Activated CD8-positive, alpha-beta memory T cell treated with anti-CD3 and anti-CD28 coated beads, Interleukin-2, amount 50 U/mL, for 1 hour (primary cell): Measurements from ENCODE around the gene TNFAIP3.
A peak's percentile ranks its signal among the peaks of the same experiment; 100 is the strongest.
"Not testable (repeated sequence)": the region's sequence is repeated elsewhere in the genome, so short reads cannot be mapped to it uniquely, and the experiment has no call there.

Experiments
- DNase-seq: peaks from one replicate; pipeline ENCODE4 v3.0.0-alpha.2; 2020; ENCODE audit errors: extremely low read depth

Gene TNFAIP3

GRCh38 chr6:137866914-137867684 lies at the start of gene TNFAIP3:
Gene TNFAIP3, plus strand, starts transcription at chr6:137867259. Its CDS starts 3,969 bp downstream, at chr6:137871228.
- DNase-seq: peak; percentile 93

DNA sequence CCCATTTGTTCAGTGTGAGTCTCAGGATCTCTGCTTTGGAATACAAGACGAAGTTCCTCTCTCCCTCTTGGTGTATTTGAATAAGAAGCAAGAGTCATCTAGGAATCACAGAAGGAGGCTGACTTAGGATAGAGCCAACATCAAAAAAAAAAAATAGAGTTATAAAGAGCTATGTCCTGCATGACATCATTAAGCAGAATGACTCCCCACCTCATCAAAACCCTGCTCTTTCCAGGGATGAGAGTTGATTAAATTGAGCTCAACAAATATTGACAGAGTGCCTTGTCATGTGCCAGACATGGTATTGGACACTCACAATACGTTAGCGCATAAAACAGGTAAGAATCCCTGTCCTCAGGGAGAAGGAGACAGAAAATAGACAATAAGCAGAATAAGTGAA lies 48.6 kb upstream of the TNFAIP3 start:
- DNase-seq: no peak

DNA sequence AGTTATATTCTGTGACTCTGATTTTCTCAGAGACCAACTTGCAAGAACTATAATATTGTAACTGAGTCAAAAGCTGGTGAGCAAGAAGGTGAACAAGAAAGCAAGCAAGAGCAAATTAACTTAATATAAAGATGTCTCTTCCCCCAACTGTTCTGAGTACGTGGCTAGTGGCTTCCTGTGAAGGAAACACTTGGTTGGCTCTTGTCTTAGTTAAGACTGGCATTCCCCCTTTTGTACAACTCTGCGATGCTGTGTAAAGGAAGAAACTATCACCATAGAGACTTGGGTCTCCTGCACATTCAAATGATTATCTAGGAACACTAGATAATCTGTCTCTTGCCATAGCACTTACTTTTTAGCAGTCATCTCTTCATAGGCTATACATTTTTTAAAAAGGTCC lies 47.3 kb upstream of the TNFAIP3 start:
- peak; percentile 39 for DNase-seq

DNA sequence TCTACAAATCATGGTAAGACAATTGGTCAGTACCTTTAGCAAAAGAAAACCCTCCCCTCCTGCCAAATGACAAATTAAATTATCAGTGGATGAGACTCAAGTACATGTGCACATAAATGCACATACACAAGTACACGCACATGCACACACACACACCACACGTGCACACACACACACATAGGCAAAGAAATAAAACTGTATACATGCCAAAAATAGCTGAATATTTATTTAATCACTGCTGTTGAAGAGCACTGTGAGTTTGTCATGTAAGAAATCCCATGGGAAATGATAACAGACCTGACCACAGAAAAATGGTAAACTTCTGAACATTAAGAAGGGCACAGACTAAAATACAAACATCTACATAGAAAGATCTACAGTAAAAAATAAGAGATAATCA lies 46.6 kb upstream of the TNFAIP3 start:
- no peak for DNase-seq

- DNase-seq: no peak
Observed at GRCh38 chr6:137820952-137821351, 46.1 kb upstream of the TNFAIP3 start.

- no peak for DNase-seq
Observed at GRCh38 chr6:137821491-137821890, 45.6 kb upstream of the TNFAIP3 start.

DNA sequence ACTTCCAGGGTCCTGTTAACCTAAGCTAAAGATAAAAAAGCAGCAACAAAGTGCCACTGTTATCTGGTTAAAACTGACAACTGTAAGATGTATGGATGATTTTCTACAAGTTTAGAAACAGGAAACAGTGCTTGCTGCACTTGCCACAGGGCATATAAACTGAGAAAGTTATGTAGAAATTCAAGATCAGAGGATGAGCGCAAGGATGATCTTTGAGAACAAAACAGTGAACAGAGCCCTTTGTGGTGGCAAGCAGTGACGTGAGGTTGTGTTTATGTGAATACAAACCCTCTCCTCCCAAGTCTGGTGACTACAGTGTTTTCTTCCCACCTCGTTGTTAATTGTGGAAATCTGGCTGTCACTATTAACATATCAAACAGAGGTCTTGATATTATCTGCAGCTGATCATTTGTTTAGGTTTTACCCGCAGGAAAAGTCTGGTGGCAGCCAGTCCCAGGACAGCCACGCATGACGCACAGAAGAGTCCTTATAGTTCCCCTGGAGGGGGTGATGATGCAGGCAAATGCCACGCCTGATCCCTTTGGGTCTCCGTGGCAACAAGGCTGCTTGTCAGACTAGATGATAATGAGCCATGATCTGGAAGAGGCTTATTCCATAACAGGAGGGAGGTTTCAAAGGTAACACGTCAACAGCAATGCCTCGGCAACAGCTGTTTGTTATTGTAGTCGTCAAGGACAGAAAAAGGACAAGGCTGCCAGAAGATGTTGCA lies 43.1 kb upstream of the TNFAIP3 start:
- DNase-seq: peak; percentile 96

DNA sequence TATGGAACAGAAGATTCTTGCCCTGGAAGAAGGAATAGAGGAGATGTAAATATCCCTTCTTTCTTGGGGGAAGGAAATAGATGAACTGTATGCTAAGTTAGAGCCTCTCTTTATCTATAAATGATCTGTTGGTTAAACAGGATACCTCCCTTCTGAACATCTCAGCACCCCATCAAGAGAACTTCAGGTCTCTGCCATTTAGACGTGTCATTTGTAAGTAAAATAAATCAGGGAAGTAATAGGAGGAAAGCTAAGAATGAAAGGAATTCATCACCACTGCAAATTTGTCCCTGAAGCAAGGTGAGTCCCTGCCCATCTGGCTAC lies 42.5 kb upstream of the TNFAIP3 start:
- DNase-seq: no peak

DNA sequence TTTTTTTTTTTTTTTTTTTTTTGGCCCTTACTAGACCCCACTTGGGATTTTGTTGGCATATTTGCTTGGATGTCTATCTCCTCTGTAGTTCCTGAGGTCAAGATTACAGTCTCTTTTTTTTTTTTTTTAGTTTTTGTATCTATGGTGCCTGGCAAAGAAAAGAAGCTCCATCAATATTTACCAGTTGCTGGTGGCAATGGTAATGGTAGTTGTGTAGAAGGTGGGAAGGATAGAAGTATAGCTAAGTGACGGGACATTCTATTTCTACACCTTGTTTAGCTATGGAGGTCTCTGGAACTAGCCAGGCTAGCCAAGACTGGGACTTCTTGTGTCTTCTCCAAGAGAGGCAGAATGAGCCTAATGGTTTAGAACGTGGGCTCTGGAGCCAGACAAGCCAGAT lies 42.2 kb upstream of the TNFAIP3 start:
- no peak for DNase-seq

- no peak for DNase-seq
Observed at GRCh38 chr6:137827411-137827940, 39.6 kb upstream of the TNFAIP3 start.

DNA sequence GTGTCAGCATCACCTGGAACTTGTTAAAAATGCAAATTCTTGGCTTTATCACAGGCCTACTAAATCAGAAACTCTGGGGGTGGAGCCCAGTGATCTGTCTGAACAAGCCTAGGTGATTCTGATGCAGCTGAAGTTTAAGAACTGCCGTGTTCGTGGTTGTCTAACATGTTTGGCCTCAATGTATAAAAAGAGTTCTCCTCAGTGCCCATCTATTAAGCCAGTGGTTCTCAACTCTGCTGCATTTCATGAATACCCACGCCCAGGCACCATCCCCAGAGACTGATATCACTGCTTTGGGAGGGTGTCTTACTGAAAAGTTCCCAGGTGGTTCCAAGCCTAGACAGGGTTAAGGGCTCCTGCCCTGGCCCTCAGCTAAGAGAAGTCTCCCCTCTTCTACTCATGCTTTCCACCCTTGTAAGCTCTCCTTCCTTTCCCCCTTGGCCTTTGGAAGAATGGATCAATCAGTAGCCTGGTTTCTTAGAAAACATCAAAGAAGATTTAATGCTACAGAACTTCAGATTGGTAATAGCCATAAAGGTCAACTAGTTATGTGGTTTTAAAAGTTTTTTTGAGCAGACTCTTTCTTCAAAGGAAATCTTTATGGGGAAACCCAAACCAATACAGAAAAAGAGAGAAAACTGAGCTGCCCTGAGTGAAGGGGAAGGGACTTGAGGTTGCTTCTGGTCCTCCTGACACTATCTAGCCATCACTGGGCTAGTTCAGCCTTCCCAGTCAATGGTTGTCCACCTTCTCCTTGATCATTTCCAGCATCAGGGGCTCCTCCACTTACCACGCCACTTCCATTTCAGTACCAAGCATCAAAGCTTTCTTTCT lies 38.9 kb upstream of the TNFAIP3 start:
- no peak for DNase-seq

- DNase-seq: no peak
Observed at GRCh38 chr6:137829641-137830083, 37.4 kb upstream of the TNFAIP3 start.

DNA sequence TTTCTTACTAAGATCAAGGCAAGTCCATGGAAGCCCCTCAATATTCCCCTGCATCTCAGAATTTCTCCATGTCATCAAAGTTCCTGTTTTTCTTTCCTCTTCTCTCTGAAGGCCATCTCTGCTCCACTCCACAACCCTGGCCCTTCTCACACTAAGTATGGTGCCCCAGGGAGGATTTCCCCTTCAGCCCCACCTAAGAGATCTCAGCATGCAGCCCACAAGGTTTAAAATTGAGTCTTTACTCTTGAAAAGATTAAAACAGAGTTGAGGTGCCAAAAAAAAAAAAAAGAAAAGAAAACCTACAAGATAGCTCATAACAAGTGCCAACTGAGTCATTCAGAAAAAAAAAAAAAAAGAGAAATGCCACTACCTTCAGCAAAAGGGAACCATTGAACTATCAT lies 36.5 kb upstream of the TNFAIP3 start:
- no peak for DNase-seq

DNA sequence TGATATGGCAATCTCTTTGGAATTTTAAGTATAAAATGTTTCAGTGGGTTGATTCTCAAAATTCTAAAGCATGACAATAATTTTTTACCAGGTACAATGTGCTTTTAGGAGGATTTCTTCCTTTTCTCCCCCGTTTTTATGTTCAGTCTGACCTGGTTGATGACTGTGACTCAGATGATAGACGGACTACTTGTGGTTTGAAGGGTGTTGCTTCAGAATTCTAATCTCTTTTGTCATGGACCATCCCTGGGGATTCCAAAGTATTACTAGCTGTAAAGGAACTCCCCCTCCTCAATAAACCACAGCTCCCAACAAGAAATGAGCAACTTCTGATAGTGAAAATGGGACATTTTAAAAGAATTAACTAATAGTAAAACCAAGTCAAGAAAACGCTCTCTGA lies 34.9 kb upstream of the TNFAIP3 start:
- no peak for DNase-seq

DNA sequence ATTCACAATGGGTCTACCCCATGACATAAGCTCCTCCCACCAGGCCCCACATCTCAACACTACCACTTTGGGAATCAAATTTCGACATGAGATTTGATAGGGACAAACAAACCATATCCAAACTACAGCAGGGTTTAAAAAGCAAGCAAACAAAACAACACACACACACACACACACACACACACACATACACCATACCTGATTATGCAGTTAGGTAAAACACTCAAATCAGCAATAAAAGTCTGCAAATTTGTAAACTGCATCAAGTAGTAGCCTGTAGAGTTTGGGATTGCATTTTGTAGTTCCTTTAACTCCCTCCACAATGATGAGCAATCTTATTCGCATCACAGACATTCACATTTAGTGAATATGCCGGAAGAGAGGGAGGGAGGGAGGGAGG lies 32.6 kb upstream of the TNFAIP3 start:
- no peak for DNase-seq

- DNase-seq: no peak
Observed at GRCh38 chr6:137836788-137837187, 30.3 kb upstream of the TNFAIP3 start.

DNA sequence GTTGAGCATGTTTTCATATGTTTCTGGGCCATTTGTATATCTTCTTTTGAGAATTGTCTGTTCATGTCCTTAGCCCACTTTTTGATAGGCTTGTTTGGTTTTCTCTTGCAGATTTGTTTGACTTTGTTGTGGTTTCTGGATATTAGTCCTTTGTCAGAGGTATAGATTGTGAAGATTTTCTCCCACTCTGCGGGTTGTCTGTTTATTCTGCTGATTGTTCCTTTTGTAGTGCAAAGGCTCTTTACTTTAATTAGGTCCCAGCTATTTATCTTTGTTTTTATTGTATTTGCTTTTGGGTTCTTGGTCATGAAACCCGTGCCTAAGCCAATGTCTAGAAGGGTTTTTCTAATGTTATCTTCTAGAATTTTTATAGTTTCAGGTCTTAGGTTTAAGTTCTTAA lies 29.0 kb upstream of the TNFAIP3 start:
- DNase-seq: not testable (repeated sequence)

GRCh38 chr6:137838597-137838996 lies 28.5 kb upstream of the TNFAIP3 start:
- not testable (repeated sequence) for DNase-seq

- DNase-seq: no peak
Observed at GRCh38 chr6:137839076-137839475, 28.0 kb upstream of the TNFAIP3 start.

- no peak for DNase-seq
Observed at GRCh38 chr6:137840252-137840651, 26.8 kb upstream of the TNFAIP3 start.

DNA sequence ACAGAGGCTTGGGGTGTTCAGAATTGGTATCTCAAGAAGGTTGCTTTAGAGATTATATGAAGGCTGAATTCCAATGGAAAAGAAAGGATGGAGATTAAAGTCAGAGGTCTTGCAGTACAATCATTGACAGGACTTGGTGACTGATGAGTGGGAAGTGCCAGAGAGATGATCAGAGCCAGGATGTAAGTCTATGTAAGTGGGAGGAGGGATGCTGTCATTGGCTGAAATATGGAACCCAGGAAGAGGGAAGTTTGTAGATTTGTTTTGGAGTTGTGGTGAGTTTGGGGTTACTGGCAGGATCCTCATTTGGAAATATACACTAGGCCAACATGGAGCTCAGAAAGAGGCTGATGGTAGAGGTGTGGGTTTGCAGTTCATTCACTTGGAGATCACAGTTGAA lies 23.8 kb upstream of the TNFAIP3 start:
- DNase-seq: no peak

GRCh38 chr6:137844327-137844726 lies 22.7 kb upstream of the TNFAIP3 start:
- DNase-seq: not testable (repeated sequence)
